ENCODE data around the gene CKMT1A. TPM values are rescaled to one million over a fixed set of nuclear protein-coding genes. Genes with fewer than 3 reads are reported as not detected.

The CKMT1A gene
- total RNA-seq, 1 donor: not detected

DNA sequence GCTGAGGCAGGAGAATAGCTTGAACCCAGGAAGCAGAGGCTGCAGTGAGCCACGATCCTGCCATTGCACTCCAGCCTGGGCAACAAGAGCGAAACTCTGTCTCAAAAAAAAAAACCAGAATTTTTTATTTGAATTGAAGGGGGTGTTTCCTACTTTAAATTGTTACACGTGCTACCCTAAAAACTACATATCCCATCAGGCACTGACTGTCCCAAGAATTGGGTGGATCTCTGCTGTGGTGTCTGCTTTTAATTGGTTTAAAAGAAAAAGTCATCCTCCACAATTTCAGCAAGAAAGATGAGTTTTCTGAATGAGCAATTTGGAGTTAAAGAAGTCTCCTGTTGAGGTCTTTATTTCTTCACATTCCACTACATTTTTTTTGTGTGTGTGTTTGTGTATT, 54.7 kb downstream of the CKMT1A start:
- H3K4me2 ChIP-seq (ENCODE audit: insufficient read depth, low read length): peak overlapping the region; percentile 94
- DNase-seq (ENCODE audit: insufficient read length, low spot score, missing footprints): peak; percentile 41
- peaks cover 54% of the 10 kb centered on the region for H4K20me1 ChIP-seq (ENCODE audit: insufficient read depth, low read length)
- peak overlapping the region; percentile 87 for H3K4me3 ChIP-seq (ENCODE audit: insufficient read depth, low read length)
- H3K4me1 ChIP-seq (ENCODE audit: insufficient read depth, low read length): peaks cover 11% of the 10 kb centered on the region
- TF ChIP-seq, protein P1, sequence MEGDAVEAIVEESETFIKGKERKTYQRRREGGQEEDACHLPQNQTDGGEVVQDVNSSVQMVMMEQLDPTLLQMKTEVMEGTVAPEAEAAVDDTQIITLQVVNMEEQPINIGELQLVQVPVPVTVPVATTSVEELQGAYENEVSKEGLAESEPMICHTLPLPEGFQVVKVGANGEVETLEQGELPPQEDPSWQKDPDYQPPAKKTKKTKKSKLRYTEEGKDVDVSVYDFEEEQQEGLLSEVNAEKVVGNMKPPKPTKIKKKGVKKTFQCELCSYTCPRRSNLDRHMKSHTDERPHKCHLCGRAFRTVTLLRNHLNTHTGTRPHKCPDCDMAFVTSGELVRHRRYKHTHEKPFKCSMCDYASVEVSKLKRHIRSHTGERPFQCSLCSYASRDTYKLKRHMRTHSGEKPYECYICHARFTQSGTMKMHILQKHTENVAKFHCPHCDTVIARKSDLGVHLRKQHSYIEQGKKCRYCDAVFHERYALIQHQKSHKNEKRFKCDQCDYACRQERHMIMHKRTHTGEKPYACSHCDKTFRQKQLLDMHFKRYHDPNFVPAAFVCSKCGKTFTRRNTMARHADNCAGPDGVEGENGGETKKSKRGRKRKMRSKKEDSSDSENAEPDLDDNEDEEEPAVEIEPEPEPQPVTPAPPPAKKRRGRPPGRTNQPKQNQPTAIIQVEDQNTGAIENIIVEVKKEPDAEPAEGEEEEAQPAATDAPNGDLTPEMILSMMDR (IDR thresholded peaks at IDR 0.05; ENCODE audit: extremely low read depth, low read depth, low read length): no peak
- H2AFZ ChIP-seq (ENCODE audit: low read length): no peak overlapping the region
- no peaks in the 10 kb centered on the region for H3K9me3 ChIP-seq (ENCODE audit: low read depth, low read length)
- peaks cover 74% of the 10 kb centered on the region for H3K79me2 ChIP-seq (ENCODE audit: insufficient read depth, low read length)
- H3K27ac ChIP-seq (ENCODE audit: low read depth, low read length): no peak overlapping the region
- H3K36me3 ChIP-seq (ENCODE audit: insufficient read depth, low read length): peaks cover 17% of the 10 kb centered on the region
- no peaks in the 10 kb centered on the region for H3K27me3 ChIP-seq (ENCODE audit: insufficient read depth, low read length)

Small RNA genes within 50 kb of the gene (small RNA-seq; reads per million reads assigned to genes)
- gene PDIA3P2 (not detected), gene RNU6-353P (not detected), gene RNU6-354P (not detected)

Other genes starting within 250 kb of the CKMT1A start
- gene TP53BP1, start 200.7 kb upstream of the CKMT1A start, total RNA-seq: 81.6 and 88.7 TPM in 2 replicates
- gene MAP1A, start 176.3 kb upstream of the CKMT1A start, total RNA-seq: 117 and 121 TPM in 2 replicates
- 20.3 and 45.1 TPM in 2 replicates for gene PPIP5K1, start 103.7 kb upstream of the CKMT1A start, total RNA-seq
- not detected in 2 replicates for gene CKMT1B, start 99.8 kb upstream of the CKMT1A start, total RNA-seq
- gene STRC, start 75.1 kb upstream of the CKMT1A start, total RNA-seq: under 0.01 TPM in 2 replicates
- 1.1 and 3.8 TPM in 2 replicates for gene CATSPER2, start 45.0 kb upstream of the CKMT1A start, total RNA-seq
- gene PDIA3, start 52.6 kb downstream of the CKMT1A start, total RNA-seq: 160 and 173 TPM in 2 replicates
- 1.2 and 3.6 TPM in 2 replicates for gene ELL3, start 83.1 kb downstream of the CKMT1A start, total RNA-seq
- 432 and 461 TPM in 2 replicates for gene SERF2, start 98.5 kb downstream of the CKMT1A start, total RNA-seq
- gene SERINC4, start 106.4 kb downstream of the CKMT1A start, total RNA-seq: not detected in 2 replicates
- 5.4 and 6.5 TPM in 2 replicates for gene HYPK, start 106.7 kb downstream of the CKMT1A start, total RNA-seq
- gene MFAP1, start 130.8 kb downstream of the CKMT1A start, total RNA-seq: 14.7 and 16.6 TPM in 2 replicates
- gene WDR76, start 133.1 kb downstream of the CKMT1A start, total RNA-seq: 6.5 and 7.6 TPM in 2 replicates

Measured in osteoblast (primary cell).